Measurements from ENCODE around the gene NMT2. TPM values are rescaled to one million over a fixed set of nuclear protein-coding genes. Genes with fewer than 3 reads are reported as not detected.
"Not testable (repeated sequence)": the region's sequence is repeated elsewhere in the genome, so short reads cannot be mapped to it uniquely, and the experiment has no call there.

The NMT2 gene
- 62.0 TPM for total RNA-seq

DNA sequence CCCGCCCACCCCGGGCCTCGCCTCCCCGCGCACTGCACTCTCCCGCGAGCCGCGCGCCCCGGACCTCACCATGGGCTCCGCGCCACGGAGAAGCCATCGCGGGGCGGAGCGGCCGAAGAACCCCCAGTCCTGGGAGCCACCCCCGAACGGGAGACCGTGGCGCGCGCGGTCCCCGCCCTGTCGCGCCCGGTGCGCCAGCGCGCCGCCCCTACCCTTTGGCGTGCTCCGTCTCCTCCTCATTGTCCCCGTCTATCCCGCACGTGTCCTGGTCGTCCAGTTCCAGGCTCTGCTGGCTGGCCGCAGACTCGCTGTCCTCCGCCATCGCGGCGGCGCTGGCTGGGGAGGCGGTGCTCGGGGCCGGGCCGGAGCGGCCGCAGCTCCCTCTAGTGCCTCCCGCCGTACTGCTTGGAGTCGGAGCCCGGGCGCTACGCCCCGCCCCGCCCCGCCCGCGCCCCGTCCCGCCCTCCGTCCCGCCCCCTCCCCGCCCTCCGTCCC is at the start of gene NMT2:
TSS of gene NMT2 (minus strand) at position 403 of the 495 bp plus-strand sequence. CDS start at position 322, 81 bp downstream.
- FAIRE-seq (no peak), DNase-seq (ENCODE audit: low spot score in 2 of 2) (no peak)

DNA sequence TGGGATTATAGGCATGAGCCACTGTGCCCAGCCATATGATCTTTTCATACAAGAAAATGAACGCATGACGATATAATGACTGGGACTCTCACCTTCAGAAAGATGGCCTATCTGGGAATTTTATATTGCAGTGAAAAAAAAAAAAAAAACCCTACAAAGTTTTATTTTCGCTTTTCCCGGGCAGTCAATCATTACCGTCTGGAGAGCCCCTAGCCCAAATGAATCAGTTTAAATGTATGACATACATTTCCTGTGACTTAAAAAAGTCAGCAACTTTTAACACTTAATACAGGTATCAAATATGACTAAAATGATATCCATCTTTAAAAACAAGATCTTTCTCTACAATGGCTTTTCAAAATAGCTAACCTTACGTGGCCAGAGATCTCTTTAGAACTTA is 48.2 kb upstream of the NMT2 start:
- DNase-seq (ENCODE audit: low spot score in 2 of 2) (no peak), FAIRE-seq (no peak)

DNA sequence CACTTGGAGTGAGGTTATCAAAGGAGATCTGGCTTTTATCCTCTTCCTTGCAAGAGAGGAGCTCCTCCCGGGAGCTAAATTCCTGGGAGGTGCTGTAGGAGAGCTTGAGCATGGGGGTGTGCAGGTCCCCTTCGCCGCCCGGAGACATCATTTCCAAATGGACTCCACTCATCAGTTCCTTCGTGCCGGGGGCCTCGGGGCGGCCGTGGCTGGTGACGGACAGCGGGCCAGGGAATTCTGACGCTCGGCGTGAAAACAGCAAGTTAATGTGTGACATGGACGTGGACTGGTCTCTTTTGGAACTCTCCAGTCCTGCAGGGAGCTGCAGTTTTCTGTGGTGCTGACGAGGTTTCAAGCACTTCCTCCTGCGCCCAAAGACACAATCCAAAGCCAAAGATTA is 45.7 kb upstream of the NMT2 start:
- DNase-seq (ENCODE audit: low spot score in 2 of 2) (no peak), FAIRE-seq (no peak)

DNA sequence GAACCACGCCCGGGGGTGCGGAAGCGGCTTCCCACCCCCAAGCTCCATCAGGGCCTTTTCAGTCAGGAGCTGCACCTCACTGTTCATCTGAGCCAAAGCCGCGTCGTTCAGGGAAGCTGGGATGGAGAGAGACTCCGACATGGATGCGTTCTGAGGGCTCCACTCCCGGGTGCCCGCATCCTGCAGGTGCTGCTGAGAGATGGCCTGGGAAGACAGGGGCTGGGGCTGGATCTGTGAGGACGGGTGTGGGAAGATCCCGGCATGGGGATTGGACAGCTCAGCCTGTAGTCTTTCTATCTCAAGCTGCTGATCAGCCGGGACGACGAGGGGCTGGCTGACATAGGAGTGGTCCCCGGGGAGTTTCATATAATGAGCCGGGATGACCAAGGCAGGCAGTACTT is 45.0 kb upstream of the NMT2 start:
- FAIRE-seq: no peak

DNA sequence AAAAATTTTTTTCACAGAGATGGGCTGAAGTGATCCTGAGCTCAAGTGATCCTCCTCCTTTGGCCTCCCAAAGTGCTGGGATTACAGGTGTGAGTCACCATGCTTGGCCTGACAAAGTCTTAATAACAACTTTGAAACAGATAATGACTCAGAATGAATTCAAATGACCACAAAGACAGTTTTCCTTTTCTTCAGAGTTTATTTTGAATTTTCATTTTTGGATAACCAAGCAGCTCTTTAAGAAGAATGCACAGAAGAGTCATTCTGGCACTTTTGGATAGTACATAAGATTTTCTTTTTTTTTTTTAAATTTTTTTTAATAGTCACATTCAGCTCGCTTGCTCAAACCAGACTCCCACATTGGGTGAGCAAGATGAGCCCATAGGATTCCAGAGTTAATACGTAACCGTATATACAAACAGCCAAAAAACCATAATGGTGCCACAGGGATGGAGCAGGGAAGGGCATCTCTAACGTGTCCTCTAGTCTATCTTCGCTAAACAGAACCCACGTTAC is 43.0 kb upstream of the NMT2 start:
- no peak for DNase-seq (ENCODE audit: low spot score in 2 of 2)
- FAIRE-seq: no peak

More for the DNA sequence above, 45.0 kb upstream of the NMT2 start:
- no peak for DNase-seq (ENCODE audit: low spot score in 2 of 2)

DNA sequence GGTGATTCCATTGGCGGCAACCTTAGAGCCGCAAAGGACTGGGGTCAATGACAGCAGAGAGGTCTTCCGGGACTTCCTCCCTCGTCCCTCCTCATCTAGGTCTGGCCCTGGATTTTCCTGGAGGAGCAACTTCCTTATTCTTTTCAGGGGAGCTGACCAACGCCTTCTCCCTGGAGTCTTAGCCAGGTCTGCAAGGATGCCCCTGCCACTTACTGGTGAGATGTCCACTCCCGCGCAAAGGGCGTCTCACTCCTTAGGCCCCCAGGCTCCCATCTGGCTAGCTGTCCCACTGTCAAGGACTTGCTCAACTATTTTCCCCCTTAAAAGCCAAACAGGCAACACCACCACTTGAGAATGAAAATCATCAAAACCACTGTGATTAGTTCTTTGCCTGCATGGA is 42.0 kb upstream of the NMT2 start:
- no peak for FAIRE-seq

DNA sequence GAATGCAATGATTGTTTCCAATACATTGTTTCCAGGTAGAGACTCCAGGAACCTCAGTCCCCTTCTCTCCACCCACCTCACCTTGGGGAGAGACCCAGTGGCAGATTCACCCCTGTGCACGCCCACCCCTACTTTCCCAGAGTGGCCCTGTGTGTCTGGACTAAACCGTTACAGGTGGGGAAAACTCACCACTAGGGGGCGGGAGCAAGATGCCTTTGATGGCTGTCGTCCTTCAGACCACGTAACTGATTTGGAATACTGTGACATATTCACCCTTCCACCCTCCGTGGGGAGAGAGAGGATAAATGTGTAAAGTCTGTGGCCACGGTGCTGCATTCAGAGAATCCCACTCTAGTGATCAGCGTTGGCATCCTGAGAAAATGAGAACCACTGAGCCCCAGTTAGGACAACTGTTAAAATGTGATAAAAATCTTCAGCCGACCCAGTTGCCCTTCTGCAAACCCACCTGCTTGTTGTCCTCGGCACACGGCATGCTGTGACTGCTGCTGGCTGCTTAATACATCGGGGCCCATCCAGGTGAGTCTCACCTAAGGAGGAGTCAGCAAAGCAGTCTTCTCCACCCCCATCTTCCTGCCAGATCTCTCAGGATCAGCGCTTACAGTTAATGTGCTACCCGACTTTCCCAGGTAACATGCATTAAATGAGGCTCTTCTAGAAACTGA is 41.5 kb upstream of the NMT2 start:
- no peak for FAIRE-seq

More for the DNA sequence above, 42.0 kb upstream of the NMT2 start:
- no peak for DNase-seq (ENCODE audit: low spot score in 2 of 2)

DNA sequence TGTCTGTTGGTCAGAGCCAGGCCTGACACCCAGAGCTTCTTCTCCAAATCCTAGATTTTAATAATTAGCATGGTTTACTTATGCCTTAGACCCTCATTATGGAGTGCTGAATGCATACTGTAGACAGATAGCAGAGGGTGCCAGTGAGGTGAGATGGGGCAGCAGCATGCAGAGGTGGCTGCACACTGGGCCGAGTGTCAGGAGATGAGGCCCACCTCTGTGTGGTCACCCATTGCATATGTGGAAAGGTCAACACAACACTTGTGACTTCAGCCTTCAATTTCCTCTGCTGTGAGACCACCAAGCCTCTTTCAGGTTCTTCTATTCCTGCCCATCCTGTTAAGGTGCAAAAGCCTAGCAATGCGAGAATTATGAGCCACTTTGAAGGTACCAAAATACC is 39.7 kb upstream of the NMT2 start:
- no peak for DNase-seq (ENCODE audit: low spot score in 2 of 2)
- FAIRE-seq: no peak

More for the DNA sequence above, 41.5 kb upstream of the NMT2 start:
- peak; percentile 70 to 76 for DNase-seq (ENCODE audit: low spot score in 2 of 2)

DNA sequence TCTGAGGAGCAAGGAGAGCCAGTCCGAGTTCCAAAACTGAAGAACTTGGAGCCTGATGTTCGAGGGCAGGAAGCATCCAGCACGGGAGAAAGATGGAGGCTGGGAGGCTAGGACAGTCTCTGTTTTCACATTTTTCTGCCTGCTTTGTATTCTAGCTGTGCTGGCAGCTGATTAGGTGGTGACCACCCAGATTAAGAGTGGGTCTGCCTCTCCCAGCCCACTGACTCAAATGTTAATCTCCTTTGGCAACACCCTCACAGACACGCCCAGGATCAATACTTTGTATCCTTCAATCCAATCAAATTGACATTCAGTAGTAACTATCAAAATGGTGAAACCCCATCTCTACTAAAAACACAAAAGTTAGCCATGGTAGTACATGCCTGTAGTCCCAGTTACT is 38.9 kb upstream of the NMT2 start:
- FAIRE-seq; DNase-seq (ENCODE audit: low spot score in 2 of 2): not testable (repeated sequence)

DNA sequence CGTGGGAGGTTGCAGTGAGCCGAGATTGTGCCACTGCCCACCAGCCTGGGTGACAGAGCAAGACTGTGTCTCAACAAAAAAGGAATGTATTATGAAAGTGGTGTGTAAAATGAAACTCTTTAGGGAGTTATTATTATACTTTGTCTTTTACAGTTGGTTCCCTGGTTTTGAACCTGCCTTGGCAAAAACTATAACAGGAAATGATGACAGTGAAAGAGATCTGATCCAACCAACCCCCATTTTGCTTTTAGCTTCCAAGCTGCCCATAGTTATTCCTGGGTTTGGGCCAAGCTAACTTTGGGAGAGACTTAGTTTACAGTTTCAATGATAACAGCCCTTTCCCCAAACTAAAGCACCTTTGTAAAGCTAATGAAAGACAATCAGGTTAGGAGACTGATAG is 34.1 kb upstream of the NMT2 start:
- FAIRE-seq: no peak
- DNase-seq (ENCODE audit: low spot score in 2 of 2): no peak

DNA sequence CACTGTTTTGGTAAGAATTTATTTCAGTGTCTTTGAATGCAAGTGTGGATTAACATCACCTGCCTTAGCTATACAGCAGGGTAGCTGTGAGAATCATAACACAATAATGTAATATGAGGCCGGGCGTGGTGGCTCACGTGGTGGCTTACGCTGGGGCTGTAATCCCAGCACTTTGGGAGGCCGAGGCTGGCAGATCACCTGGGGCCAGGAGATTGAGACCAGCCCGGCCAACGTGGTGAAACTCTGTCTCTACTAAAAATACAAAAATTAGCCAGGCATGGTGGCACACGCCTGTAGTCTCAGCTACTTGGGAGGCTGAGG is 33.8 kb upstream of the NMT2 start:
- DNase-seq (ENCODE audit: low spot score in 2 of 2); FAIRE-seq: not testable (repeated sequence)

DNA sequence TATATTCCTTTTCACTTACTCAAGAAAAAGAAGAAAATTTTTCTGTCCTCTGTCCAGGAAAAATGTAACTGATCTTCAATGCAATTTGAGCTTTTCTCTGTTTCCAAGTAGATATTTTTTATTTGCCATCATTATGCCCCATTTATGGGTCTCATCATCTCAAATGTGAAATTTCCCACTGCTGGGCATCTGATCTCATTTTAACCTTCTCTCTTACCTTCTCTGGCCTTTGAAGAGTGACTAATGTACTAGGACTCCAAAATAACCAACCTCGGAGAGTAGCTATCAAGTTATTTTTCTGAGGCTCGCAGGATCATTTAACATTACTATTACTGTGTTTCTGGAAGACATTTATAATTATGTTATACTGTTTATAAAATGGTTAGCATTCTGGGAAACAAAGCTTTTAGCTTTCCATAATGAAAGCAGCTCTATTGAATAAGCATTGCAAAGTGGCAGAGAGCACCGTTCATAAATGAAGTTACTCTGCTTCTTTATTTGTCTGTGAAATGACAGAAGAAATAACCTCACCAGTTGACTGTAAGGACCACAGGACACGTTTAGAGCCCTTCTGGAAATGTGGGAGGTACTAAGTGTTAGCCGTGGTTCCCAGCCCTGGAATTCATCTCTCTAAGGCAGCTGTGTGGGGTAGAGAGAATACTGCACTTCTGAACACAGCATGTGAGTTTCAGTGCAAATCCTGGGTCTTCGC is 33.3 kb upstream of the NMT2 start:
- no peak for DNase-seq (ENCODE audit: low spot score in 2 of 2)
- no peak for FAIRE-seq

DNA sequence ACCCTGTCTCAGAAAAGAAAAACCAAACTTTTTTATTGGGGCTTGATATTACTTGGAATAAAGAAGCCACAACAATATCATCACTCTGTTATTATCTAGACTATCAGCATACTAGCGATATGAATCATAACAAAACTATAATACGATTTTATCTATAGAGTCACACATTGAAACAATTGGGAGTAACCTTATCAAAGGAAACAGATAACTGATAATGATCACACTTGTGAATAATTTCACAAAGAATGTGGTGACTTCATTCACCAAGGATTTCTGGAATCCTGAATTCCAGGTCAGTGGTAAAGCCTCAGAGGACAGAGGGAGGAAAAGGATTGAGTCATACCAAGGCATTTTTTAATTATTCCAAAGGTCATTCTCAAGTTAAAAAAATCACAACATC is 32.1 kb upstream of the NMT2 start:
- FAIRE-seq (no peak), DNase-seq (ENCODE audit: low spot score in 2 of 2) (no peak)

DNA sequence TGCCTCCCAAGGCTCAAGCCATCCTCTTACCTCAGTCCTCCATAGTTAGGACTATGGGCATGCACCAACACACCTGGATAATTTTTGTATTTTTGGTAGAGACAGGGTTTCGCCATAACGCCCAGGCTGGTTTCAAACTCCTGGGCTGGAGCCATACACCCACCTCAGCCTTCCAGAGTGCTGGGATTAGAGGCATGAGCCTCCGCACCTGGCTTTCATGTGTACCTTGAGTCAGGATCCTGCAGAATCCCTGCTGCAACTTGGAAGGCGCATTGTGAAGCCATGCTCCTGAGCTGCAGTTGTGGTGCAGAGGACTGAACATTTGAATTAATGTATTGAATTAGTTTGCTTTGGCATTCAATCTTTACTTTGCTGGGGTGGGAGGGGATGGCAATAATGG is 29.4 kb upstream of the NMT2 start:
- DNase-seq (ENCODE audit: low spot score in 2 of 2): no peak
- FAIRE-seq: no peak

DNA sequence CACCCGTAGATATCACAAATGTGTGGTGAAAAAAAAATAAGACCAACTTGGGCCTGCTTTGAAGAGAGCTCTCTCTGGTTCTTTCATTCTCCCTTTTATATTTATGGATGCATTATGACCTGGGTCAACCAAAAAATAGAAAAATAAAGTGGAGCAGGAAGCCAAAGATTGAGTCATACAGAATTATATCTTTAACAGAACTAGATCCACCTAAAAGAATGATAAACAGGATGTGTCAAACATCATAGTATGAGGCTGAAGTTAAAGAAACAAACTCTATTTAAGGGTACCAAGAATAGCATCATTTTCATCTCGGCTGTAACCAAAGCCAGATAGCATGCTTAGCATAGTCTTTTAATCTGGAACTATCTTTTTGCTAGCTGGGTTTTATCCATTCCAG is 28.8 kb upstream of the NMT2 start:
- no peak for FAIRE-seq
- no peak for DNase-seq (ENCODE audit: low spot score in 2 of 2)

DNA sequence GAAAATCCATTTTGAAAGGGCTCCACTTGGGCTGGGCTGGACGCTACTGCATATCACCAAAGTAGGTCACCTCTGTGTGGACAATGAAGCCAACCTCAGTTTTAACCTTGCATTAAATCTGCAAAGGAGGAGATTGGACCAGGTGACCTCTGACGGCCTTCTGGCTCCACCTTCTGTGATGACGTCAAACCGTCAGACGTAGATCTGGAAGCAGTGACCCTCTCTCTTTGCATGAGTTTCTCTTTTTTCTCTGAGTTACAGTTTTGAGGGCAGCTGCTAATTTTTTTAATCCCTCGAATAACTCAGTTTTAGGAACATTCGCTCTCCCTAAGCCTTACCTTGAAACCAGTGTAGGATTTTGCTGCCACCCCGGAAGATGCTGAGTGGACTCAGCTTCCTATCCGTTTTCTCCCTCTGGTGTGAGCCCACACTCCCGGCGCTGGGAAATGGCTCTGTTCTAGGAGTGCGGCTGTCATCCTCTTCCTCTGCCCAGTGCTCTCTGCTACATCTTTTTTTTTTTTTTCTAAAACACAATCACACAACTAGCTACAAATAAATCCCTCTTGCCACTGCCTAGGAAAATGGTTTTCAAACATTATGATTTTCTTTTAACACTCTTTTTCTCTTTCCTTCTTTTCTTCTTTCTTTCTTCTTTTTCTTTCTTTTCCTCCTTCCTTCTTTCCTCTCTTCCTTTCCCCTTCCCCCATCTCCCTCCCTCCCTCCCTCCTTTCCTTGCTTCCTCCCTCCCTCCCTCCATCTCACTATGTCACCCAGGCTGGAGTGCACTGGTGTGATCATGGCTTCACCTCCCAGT is 27.7 kb upstream of the NMT2 start:
- FAIRE-seq: no peak
- no peak for DNase-seq (ENCODE audit: low spot score in 2 of 2)

DNA sequence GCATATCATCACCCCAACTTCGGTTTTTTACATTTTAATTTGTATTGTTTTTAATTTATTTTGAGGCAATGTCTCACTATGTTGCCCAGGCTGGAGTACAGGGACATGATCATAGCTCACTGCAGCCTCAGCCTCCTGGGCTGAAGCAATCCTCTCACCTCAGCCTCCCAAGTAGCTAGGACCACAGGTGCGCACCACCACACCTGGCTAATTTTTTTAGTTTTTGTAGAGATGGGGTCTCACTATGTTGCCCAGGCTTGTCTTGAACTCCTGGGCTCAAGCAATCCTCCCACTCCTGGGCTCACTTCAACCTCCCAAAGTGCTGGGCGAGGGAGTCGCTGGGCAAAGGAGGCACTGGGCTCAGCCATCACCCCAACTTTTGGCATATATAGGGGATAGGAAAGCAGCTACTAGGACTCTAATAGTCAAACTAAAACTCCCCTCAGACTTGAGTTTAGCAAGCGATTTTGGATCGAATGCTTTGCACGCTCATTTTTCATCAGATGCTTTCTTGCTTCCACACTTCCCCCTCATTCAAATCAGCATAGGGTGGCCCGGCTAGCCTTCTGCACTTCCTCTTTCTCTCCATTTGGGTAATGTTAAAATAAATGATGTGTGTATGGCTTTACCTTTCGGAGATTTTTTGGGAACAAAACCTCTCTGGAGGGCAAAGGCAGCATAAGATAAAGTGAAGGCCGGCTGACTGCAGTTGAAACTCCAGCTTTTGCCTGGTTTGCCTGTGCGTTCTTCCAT is 20.8 kb upstream of the NMT2 start:
- DNase-seq (ENCODE audit: low spot score in 2 of 2): no peak
- FAIRE-seq: no peak

DNA sequence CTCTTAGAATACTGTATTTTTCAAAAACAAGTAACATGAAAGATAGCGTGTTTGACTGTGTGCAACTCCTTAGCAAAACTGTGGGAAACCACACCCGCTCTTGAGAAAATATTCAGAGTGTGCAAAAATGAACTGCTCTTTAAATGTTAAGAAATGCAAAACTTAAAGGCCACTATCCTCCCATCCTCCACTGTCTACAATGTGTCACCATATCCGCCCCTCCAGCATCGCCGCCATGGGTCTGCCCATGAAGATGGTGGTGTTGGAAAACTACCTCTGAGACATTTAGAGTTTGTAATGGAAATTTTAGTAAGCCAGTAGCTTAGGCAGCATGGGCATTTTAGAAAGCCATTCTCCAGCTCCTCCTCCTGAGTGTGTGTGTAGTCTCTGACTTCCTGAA is 20.1 kb upstream of the NMT2 start:
- DNase-seq (ENCODE audit: low spot score in 2 of 2) (no peak), FAIRE-seq (no peak)

DNA sequence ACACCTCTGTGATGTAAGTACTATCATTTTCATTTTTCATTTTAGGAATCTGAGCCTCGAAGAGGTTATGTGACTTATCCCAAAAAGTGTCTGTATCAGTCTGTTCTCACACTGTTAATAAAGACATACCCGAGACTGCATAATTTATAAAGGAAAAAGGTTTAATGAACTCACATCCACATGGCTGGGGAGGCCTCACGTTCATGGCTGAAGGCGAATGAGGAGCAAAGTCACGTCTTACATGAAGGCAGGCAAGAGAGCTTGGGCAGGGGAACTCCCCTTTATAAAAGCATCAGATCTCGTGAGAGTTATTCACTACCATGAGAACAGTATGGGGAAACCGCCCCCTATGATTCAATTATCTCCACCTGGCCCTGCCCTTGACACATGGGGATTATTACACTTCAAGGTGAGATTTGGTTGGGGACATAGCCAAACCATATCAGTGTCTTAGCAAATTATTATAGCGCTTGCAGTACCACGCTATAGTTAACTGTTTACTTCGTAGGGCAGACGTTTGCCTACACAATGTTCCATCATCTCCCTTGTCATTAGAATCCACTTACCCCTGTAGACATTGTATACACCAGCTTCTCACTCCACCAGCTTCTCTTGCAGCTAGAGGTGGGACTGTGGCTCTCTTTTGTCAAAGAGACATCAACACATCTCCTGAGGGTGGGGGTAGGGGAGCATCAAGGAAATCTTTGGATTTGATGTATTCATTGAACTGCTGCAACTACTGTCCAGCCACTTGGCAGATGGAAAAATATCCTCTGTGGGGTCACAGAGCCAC is 15.4 kb upstream of the NMT2 start:
- no peak for DNase-seq (ENCODE audit: low spot score in 2 of 2)
- FAIRE-seq: no peak

All from frontal cortex (tissue), 4 donors.